Tibial nerve (tissue), 4 donors: ENCODE measurements around the gene ZYG11B.

ENCODE experiments used
- CTCF ChIP-seq, 5 experiments: fragments of 200-600 bp in 3 of 5; fragments of 450-650 bp in 2 of 5; sonication (generic) in 3 of 5; IDR thresholded peaks; one replicate each; pipeline ENCODE4 v1.5.1; 2016 to 2019; ENCODE audit warnings: antibody characterized with exemption in 5 of 5, mild to moderate bottlenecking in 3 of 5, moderate library complexity in 2 of 5
- EP300 ChIP-seq, 2 donors: sonication (generic); formaldehyde crosslinking; IDR thresholded peaks; one replicate each; pipeline ENCODE4 v1.6.1; 2017; ENCODE audit warnings: antibody characterized with exemption in 2 of 2, mild to moderate bottlenecking in 1 of 2

DNA sequence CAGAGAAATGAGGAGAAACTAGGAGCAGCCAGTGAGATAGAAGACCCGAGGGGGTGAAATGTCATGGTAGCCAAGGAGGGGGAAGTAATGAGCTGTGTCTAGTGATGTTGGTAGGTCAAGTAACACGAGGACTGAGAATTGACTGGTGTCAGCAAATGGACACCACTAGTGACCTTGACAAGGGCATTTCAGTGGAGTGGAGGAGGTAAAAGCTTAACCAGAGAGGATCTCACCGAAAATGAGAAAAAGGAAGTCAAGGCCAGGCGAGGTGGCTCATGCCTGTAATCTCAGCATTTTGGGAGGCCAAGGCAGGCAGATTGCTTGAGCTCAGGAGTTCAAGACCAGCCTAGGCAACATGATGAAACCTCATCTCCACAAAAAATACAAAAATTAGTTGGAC lies 3.0 kb upstream of the ZYG11B start:
- TF ChIP-seq CTCF (IDR thresholded peaks at IDR 0.05) (no peak), EP300 (IDR thresholded peaks at IDR 0.05) (no peak)
